Epidermal melanocyte (primary cell): Measurements from ENCODE around the gene SCAF11.

Experiments used
- DNase-seq: peaks from one replicate; pipeline ENCODE4 v3.0.0; 2011; ENCODE audit warnings: low spot score; ENCODE audit not compliant: insufficient read length

The SCAF11 gene

DNA sequence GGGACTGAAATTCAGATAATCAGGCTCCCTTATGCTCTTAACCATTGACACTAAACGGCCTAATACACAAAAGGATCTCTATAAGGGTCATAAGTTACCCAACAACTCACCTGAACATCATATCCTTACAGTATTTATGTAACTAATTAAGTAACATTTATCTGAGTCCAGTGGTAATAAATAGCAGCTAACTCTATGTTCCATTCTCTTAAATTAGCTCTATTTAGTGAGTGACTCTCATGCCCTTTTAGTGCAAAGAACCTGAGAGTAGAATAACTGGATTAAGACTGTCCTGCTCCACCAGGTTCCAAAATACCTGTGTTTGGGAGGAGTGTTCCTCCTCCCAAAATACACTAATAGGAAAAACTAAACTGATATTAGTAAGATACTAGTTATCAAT lies 9.8 kb downstream of the SCAF11 start:
- no peak for DNase-seq

DNA sequence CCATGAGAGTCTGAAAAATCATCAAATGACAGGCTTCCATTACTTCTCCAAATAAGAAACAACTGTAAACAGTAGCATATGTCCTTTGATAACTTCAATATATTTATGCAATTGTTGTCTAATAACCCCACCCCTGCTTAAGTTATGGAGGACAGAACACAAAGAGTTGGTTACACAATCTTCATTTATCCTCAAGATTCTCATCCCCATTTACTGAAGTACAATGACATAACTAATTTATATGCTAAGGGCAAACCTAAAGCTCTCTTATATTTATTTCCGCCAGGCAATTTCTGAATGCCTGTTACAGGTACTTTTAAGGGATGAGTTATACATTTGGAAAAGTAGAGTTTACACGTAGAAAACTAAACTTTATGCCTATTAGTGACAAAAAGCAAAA lies 12.3 kb downstream of the SCAF11 start:
- DNase-seq: no peak

DNA sequence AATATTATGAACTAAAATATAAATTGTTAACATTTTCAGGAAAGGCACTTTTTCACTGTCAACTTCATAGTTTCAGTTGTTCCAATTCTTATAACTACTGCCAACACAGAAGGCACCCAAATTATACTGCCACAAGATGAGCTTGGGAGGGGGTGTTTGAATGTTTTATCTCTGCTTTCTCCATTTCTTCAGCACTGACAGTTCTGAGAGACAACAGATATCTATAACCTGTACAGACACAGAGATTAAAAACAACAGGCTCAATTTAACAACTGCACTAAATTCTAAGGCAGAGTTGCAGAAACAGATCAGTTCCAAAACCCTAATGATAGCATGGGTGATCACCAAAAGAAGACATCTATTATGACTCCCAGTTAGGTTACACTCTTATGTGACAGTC lies 12.8 kb downstream of the SCAF11 start:
- no peak for DNase-seq

DNA sequence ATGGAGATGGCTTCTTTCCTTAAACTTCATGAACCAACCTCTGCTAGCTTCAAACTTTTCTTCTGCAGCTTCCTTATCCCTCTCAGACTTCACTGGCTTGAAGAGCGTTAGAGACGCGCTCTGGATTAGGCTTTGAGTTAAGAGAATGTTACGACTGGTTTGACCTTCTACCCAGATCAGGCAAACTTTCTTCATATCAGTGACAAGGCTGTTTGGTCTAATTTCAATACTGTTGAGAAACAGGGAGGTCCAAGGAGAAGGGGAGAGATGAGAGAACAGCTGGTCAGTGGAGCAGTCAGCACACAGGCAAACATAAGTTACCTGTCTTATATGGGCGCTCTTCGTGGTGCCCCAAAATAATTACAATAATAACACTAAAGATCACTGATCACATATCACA lies 14.9 kb downstream of the SCAF11 start:
- no peak for DNase-seq

DNA sequence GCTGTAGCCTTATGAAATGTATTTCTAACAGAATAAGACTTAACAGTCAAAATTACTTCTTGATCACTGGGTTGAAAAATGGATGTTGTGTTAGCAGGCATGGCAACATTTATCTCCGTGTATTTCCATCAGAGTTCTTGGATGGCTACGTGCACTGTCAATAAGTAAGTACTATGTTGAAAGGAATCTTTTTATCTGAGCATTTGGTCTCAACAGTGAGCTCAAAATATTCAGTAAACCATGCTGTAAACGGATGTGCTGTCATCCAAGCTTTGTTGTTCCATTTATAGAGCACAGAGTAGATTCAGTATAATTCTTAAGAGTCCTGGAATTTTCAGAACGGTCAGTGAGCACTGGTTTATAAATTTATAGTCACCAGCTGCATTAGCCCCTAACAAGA lies 15.5 kb downstream of the SCAF11 start:
- no peak for DNase-seq

DNA sequence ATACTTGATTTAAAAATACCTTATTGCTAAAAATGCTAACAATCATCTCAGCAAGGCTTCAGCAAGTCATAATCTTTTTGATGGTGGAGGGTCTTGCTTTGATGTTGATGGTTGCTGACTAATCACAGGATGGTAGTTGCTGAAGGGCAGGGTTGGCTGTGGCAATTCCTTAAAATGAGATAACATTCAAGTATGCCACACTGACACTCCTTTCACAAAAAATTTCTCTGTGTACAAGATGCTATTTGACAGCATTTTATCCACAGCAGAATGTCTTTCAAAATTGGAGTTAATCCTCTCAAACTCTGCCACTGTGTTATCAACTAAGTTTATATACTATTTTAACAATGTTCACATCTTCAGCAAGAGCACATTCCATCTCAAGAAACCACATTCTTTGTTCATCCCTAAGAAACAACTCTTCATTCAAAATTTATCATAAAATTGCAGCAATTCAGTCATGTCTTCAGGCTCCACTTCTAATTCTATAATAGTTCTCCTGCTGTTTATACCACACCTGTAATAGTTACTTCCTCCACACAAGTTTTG lies 16.1 kb downstream of the SCAF11 start:
- DNase-seq: no peak

DNA sequence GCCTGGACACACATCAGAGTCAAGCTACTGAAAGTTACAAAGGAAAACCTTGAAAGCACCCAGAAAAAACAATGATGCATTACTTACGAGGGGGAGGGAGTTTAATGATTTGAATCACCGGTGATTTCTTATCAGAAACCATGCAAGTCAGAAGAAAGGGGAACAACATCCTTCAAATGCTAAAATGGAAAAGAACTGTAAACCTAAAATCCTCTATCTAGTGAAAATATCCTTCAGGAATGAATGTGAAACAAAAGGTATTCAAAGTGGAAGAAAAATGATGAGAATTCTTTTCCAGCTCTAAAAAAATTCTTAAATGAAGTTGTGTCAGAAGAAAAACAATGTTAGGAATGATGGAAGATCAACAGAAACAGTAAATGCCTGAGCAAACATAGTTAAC lies 16.8 kb downstream of the SCAF11 start:
- no peak for DNase-seq

DNA sequence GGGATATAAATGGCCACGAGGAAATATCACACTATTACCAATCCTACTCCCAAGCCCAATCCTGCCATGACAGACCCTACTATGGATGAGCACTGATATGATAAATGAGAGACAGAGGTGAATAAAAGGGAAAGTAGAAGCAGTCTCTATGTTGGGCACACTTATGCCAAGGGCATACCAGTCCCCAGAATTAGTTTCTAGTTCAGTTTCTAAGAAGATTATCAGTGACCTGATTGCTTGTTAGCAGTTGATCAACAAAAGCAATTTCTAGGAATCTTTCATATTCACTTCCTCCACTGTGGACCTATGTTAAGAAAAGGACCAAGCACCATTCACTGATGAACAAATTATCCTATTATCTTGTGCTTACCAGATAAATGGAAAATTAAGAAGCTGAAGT lies 20.0 kb downstream of the SCAF11 start:
- no peak for DNase-seq

DNA sequence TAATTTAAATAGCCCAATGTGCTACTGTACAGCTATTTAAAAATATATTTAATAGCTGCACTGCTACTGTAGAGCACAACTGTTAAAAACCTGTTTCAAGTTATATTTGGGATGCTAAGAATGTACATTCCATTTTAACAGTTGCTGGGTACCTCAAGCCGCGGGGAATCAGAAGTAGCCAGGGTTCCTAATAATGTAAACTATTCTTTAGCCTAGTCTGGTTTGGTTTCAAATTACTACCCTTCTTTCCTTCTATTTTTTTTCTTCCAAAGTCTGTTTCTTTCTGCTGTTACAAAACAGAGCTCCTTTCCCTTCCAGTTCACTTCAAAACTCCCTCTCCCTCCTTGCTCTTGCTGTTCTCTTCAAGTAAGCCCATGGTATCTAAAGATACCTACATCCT lies 21.3 kb downstream of the SCAF11 start:
- no peak for DNase-seq

DNA sequence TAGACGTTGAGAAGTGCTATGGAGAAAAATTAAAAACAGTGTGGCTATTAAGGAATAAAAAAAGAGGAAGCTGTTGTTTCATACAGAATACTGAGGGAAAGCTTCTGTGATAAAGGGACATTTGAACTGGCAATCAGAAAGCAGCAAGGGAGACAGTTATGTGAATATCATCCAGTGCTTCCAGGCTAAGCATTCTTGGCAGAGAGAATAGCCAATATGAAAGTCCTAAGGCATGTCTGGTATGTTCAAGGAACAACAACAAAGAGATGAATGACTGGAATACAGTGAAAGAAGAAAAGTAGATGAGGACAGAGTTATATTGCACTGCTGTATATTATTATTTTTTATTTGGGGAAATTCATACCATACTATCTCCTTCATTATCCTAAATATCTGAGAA lies 23.9 kb downstream of the SCAF11 start:
- peak; percentile 68 for DNase-seq

DNA sequence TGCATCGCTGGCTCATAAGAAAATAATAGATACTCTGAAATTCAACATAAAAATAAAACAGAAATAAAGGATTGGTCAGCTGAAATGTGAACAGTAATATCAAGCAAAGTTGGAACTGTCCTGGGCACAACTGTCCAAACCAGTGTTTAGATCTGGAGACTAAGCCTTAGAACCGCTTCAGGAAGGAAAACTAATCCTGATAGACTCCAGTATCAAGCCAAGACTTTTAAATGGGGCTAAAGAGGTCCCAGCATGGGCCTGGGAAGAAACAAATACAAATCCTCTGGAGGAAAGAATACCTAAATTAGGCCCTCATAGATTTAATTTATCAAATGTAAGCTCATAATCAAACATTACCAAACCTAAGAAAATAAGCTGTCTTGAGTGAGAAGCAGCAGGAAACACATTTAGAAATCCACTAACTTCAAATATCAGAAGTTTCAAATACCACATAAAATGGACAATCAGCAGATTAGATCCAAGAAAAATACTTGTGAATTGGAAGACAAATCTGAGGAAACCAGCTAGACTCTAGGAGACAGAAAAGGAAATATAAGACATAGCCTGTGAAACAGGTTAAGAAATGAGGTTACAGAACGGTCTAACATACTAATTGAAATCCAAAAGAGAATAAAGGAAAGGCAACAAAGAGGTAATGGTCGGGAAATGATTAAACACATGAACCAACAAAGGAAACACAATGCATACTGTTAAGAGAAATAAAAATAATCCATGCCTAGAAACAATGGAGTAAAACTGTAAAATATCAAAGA lies 27.6 kb downstream of the SCAF11 start:
- DNase-seq: no peak

DNA sequence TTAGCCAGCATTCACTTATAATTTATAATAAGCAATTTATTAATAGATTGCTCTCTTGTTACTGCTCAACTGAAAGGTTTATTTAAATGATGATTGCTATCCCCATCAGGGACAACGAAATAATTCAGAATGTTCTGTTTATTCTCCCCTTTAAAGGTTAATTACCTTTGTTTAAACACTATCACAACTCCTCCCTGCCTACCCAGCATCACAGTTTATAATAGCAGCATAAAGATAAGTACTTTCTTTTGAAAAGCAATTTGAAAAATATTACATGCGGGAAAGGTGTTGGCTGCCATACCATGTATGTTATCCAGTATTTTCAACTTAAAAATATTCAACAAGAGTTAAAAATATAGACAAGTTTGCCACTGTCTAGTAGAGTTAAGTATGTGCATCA lies 30.6 kb downstream of the SCAF11 start:
- DNase-seq: no peak

DNA sequence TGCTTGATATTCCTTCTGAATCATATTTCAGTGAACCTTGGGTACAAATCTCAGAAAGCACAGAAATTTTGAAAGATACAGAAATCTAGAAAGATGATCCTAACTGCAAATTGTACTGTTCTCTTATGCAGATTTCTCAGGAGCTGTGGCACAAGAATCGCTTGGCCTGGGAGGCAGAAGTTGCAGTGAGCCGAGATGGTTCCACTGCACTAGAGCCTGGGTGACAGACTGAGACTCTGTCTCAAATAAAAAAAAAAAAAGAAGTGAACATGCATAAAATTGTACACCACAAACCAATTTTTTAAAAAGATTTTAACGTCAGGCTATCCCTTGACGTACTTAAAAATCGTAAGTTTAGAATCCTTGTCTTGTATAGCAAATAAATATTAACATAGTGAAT lies 31.3 kb downstream of the SCAF11 start:
- DNase-seq: no peak

DNA sequence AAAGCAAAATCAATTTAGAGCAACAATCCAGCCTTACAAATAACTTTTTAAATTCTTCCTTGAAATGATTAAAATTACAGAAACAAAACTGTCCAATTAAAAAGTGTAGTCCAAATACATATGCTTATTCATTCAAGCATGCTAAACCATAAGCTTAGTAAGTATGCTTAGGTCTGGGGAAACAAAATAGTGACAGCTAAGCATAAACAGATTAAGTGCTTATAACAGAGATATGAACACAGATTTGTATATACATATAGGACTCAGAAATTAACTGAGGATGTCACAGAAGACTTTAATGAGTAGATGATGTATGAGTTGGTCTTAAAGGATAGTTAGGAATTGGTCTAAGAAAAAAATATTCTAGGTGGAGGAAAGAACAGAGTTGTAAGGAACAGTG lies 41.8 kb downstream of the SCAF11 start:
- no peak for DNase-seq

DNA sequence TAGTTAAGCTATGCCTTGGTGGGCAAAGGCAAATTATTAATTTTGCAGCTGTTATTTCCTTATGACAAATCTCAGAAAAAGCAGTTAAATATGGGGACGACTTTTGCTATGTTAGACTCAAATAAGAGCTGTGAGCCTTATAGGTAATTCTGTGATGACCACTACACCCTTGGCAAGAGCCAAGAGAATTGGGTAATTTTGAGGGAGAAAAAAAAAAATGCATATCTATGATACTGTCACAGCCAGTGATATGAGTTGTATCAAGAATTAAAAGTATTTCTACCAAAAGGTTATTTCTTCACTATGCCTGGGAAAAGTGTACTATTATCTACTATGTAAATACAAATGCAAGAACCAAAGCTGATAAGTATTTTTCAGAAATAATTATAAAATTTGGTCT lies 43.9 kb downstream of the SCAF11 start:
- DNase-seq: no peak

DNA sequence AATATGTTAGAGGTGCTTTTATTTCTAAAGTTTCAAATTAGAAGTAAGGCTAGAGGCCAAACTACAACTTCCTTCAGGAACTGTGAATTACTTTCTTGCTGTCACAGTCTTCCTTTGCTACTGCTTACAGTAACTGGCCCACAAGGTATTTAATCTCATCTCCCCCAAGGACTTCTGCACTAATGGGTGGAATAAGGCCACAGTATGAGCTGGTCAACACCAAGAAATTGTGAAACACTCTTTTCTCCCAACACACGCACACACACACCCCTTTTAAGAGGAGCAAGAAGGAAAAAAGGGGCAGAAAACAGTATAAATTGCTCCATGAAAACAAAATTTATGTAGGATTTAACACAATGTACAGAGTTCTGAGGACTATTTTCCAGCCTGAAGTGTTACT lies 45.6 kb downstream of the SCAF11 start:
- DNase-seq: no peak

DNA sequence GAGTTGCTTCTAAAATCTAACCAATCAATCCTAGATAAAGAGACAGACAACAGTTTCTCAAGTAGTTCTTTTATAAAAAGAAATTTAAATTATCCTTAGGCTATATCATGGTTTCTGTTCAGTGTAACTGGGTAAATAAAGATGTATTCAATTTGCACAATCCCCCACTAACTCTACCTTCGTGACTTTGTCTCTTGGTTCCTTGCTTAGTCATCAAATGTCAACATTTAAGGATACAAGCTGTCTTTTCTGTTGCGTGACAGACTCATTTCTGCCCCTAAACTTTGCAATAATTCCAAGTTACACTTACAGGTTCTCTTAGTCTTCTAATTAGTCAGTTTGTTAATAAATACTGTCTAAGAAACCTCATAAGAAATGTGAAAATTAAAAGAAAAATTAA lies 50.6 kb downstream of the SCAF11 start:
- no peak for DNase-seq

DNA sequence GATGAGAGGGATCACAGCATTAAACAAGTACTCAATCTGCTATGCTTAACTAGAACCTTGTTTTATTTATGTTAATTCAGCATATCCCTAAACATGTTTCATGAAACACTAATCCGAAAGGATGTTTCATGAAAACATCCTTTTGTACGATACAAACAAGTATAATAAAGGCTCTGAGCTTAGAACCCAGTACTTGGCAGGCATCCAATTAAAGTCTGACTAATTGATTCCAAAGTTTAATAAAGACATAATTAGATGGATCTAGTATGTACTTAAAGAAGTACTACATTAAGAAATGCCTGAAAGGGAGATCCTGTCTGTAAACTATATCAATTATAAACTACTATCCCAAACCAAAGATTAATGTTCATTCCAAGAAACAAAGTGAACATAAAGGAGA lies 51.8 kb downstream of the SCAF11 start:
- DNase-seq: peak; percentile 31

DNA sequence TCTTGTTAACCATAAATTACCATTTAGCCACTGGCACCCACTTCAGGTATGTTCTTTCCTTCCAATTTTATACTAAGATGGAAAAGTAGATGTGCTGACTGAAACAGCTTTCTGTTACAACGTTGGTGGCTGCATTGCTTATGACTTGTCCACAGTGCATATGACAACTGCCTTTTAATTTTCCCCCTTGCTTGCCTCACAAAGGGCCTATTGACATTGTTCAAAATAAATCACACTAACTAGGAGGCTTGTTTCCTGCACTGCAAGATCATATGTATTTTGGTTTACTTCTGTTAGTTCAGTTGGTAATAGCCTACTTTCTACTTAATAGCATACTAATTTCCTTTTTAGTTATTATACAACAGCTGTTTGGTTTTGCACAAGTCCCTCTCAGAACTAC lies 55.4 kb downstream of the SCAF11 start:
- no peak for DNase-seq

DNA sequence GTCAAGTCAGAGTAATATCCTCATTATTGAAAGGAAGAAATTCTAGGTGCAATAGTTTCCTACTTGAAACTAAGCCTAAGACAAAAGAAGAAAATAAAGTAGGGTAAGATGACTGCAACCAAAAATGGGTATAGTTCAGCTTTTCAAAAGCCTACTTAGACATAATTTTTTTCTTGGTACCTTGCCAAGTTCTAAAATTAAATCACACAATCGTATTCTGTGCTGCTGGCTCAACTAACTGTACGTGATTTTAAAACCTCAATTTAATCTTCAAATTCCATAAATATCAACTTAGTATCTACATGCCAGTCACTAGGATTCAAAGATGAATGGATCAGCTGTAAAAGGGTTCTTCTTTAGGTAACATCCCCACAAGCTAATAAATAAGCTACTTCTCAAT lies 56.9 kb downstream of the SCAF11 start:
- no peak for DNase-seq

DNA sequence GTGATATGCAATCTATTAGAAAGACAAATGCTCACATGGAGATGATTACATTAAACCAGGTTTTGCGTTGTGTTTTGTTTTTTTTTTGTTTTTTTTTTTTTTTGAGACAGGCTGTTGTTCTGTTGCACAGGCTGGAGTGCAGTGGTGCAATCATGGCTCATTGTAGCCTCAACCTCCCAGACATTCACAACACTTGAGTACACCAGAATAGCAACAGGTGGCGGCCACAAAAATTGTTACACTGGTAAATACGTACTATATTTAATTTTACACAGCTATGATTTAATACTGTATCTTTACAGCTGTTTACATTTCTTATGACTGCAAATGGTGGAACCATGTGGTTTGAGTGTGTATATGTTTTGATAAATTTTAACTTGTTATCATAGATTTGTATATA lies 60.0 kb downstream of the SCAF11 start:
- no peak for DNase-seq

DNA sequence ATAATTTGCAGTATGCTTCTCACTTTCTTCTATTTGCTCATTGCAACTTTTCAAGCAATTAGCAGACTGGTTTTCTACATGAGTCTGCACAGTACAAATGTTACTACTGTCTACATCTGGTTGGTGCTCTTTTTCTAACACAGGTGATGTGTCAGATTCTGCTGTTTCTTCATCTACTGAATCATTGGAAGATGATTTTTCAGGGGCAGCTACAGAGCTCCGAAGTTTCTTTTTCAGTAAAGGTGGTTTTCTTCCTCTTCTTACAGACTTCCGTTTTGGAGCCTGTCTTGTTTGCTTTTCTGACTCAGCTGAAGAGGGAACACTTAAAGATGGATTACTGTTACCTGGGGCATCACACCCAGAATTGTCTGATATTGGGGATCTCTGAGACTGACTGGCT lies 62.1 kb downstream of the SCAF11 start:
- DNase-seq: no peak

DNA sequence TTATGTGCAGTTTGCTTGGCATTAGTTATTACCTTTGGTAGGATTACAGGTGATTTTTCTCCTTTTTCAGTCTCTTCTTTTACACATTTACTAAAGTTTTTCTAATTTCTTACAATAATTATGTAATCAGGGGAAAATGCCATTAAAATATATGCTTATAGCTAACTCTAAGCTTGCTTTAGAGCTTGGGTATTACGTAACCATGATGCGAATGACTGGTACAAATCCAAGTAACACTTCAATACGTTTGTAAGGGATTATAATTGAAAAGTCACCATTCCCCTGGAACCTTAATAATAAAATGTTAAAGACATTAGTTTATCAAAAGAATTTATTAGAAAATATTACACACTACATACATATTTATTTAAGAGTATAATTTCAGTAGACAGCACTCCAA lies 71.6 kb downstream of the SCAF11 start:
- DNase-seq: no peak

DNA sequence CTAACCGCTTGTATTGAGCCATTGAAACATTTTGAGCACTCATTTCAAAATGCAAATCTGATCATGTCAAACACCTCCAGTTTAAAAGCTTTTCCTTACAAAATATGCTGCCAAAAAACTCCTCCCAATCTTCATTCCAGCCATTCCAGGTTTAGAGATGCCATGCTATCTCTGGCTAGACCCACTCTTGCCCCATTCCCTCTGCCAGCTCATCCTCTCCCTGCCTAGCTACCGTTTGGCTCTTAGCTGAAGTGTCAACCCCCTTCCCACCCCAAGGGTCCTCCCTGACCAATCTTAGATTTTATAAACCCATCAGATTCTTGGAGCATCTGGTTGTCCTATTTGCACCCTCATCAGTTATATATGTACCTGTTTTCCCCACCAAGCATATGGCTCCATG lies 75.0 kb downstream of the SCAF11 start:
- no peak for DNase-seq
